Testis (tissue), 3 donors: Measurements from ENCODE around the gene STRIP2. TPM values are rescaled to one million over a fixed set of nuclear protein-coding genes. Genes with fewer than 3 reads are reported as not detected.

Experiments
- DNase-seq: peaks from one replicate; pipeline ENCODE4 v3.0.0-alpha.2; 2019
- H3K27ac ChIP-seq, 2 donors: fragments of 200-600 bp; sonication (generic); one replicate each; pipeline ENCODE4 v1.5.1; 2019
- H3K27me3 ChIP-seq: fragments of 200-600 bp; sonication (generic); one replicate; pipeline ENCODE4 v1.5.1; 2019
- H3K36me3 ChIP-seq: fragments of 200-600 bp; sonication (generic); one replicate; pipeline ENCODE4 v1.5.1; 2017; ENCODE audit warnings: low read depth; ENCODE audit errors: missing control alignments
- H3K4me1 ChIP-seq: fragments of 200-600 bp; sonication (generic); one replicate; pipeline ENCODE4 v1.5.1; 2019
- H3K4me3 ChIP-seq, 2 donors: fragments of 200-600 bp; sonication (generic); one replicate each; pipeline ENCODE4 v1.5.1; 2017 to 2019
- H3K9me3 ChIP-seq: fragments of 200-600 bp; sonication (generic); one replicate; pipeline ENCODE4 v1.5.1; 2017
- POLR2A ChIP-seq: fragments of 450-650 bp; IDR thresholded peaks from one replicate; pipeline ENCODE4 v1.6.1; 2017; ENCODE audit warnings: antibody characterized with exemption, mild to moderate bottlenecking, moderate library complexity
- WGBS, 2 donors: methylation state at CpG; one replicate each; pipeline ENCODE4 v1.1.5; 2018; 5-methylcytosine and 5-hydroxymethylcytosine counted together
- intact Hi-C: fragments of 100-400 bp; cut with DNase I; formaldehyde crosslinking; loops from one replicate; pipeline ENCODE4 v1.15.1; 2023; ENCODE audit warnings: low total_unique reads
- polyA plus RNA-seq: library from polyadenylated mRNA; stranded (reverse); fragments of 350-450 nt; fragmentation: Illumina TruSeq; extraction: RNeasy Lipid Tissue Mini Kit (QIAGEN cat#74804); gene quantifications from one replicate; pipeline ENCODE4 v1.2.3, GENCODE V29; 2014; ENCODE audit warnings: low read depth, low replicate concordance; ENCODE audit not compliant: insufficient read depth
- total RNA-seq, 2 donors: library from RNA; depleted of rRNA; stranded (reverse); fragments of >200 nt; gene quantifications; one replicate each; pipeline ENCODE4 v1.2.3, GENCODE V29; 2016
- TF ChIP-seq, protein P1 (sequence below), 3 experiments: fragments of 450-650 bp in 2 of 3; fragments of 200-600 bp in 1 of 3; sonication (generic) in 1 of 3; IDR thresholded peaks; one replicate each; pipeline ENCODE4 v1.5.1; 2016 to 2019; ENCODE audit warnings: antibody characterized with exemption in 3 of 3, mild to moderate bottlenecking in 2 of 3, moderate library complexity in 1 of 3

STRIP2 gene
- total and polyA plus RNA-seq, 3 donors from 2014 or later: 18.8 to 54.0 (median 25.5) TPM

GRCh38 chr7:129391546-129392171, 42.6 kb upstream of the STRIP2 start:
- TF ChIP-seq POLR2A: no peak
- TF ChIP-seq, protein P1, sequence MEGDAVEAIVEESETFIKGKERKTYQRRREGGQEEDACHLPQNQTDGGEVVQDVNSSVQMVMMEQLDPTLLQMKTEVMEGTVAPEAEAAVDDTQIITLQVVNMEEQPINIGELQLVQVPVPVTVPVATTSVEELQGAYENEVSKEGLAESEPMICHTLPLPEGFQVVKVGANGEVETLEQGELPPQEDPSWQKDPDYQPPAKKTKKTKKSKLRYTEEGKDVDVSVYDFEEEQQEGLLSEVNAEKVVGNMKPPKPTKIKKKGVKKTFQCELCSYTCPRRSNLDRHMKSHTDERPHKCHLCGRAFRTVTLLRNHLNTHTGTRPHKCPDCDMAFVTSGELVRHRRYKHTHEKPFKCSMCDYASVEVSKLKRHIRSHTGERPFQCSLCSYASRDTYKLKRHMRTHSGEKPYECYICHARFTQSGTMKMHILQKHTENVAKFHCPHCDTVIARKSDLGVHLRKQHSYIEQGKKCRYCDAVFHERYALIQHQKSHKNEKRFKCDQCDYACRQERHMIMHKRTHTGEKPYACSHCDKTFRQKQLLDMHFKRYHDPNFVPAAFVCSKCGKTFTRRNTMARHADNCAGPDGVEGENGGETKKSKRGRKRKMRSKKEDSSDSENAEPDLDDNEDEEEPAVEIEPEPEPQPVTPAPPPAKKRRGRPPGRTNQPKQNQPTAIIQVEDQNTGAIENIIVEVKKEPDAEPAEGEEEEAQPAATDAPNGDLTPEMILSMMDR (IDR thresholded peaks at IDR 0.05): no peak
- H3K4me1 ChIP-seq: no peaks in the 10 kb centered on the region
- H3K9me3 ChIP-seq: no peaks in the 10 kb centered on the region
- H3K27ac ChIP-seq: no peak overlapping the region
- intact Hi-C loops: no loop called here
- no peaks in the 10 kb centered on the region for H3K36me3 ChIP-seq
- no peak for DNase-seq
- 83% methylated on average over 2 of the region's 2 CpGs for WGBS, 2 donors
- no peak overlapping the region for H3K4me3 ChIP-seq
- H3K27me3 ChIP-seq: no peaks in the 10 kb centered on the region

DNA sequence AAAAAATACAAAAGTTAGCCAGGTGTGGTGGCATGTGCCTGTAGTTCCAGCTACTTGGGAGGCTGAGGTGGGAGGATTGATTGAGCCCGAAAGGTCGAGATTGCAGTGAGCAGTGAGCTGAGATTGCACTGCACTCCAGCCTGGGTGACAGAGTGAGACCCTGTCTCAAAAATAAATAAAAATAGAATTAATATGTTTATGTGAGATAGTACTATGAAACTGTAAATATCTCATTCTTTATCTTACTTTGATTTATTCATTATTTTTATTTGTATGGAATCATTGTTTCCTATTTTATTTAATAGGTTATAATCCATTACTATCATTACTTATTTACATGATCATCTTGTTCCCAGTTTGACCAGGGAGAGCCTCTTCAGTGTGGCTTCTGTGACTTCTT, 41.0 kb upstream of the STRIP2 start:
- Histone ChIP-seq H3K4me3 (no peak overlapping the region), H3K9me3 (no peaks in the 10 kb centered on the region), H3K36me3 (no peaks in the 10 kb centered on the region), H3K27me3 (no peaks in the 10 kb centered on the region), H3K4me1 (no peaks in the 10 kb centered on the region), H3K27ac (no peak overlapping the region)
- TF ChIP-seq, protein P1 (IDR thresholded peaks at IDR 0.05): no peak
- no peak for TF ChIP-seq POLR2A
- WGBS, 2 donors: 90 to 93% methylated on average over 2 of the region's 2 CpGs
- DNase-seq: no peak
- intact Hi-C loops: no loop called here

GRCh38 chr7:129394101-129394500, 40.1 kb upstream of the STRIP2 start:
- intact Hi-C loops: no loop called here
- H3K36me3 ChIP-seq: no peaks in the 10 kb centered on the region
- no peaks in the 10 kb centered on the region for H3K9me3 ChIP-seq
- TF ChIP-seq, protein P1 (IDR thresholded peaks at IDR 0.05): no peak
- TF ChIP-seq POLR2A: no peak
- no peak overlapping the region for H3K27ac ChIP-seq
- 82 to 89% methylated on average over 4 of the region's 4 CpGs for WGBS, 2 donors
- no peak for DNase-seq
- no peak overlapping the region for H3K4me3 ChIP-seq
- no peaks in the 10 kb centered on the region for H3K27me3 ChIP-seq
- H3K4me1 ChIP-seq: no peaks in the 10 kb centered on the region

DNA sequence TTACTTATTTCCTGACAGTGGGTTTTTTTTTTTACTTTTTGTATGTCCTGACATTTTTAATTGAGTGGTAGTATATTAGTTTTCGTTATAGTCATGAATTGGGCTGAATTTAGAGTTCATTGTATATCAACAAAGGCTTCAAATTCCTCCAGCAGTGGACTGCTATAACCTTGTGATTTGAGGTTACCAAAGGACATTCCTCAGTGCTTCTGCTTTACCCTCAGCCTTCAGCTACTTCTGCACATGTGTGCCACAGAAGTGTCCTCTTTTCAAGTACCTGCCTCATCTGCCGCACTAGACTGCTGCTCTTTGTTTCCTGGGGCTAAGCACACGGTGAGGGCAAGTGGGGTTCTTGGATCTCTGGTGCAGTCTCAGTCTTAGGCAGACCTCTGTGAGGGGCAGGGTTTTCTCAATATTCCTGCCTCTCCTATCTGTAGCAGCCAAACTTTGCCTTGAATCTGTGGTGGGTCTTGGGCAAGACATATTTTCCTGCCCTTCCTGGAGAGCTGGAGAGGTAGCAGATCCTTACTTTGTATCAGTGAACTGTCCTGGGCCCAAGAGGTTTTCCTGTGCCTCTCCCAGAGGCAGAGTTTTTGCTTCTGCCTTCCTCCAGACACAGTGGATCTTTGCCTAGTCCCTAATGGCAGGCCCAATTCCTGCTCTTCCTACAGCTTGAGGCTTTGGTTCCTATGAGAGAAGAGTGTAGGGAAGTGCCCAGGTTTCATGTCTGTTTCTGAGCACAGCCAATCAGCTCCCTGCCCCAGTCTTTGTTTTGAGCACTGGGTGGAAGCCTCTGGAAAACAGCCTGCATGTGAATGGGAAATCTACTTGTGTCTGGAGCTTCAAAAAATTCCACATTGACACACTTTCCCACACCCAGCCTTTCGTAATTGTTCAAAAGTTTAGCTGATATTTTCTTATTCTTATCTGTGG, 39.0 kb upstream of the STRIP2 start:
- H3K9me3 ChIP-seq: no peaks in the 10 kb centered on the region
- no peak overlapping the region for H3K4me3 ChIP-seq
- DNase-seq: no peak
- H3K27ac ChIP-seq: no peak overlapping the region
- intact Hi-C loops: no loop called here
- H3K4me1 ChIP-seq: no peaks in the 10 kb centered on the region
- no peaks in the 10 kb centered on the region for H3K36me3 ChIP-seq
- no peaks in the 10 kb centered on the region for H3K27me3 ChIP-seq
- 88 to 90% methylated on average over 4 of the region's 4 CpGs for WGBS, 2 donors
- no peak for TF ChIP-seq POLR2A
- TF ChIP-seq, protein P1 (IDR thresholded peaks at IDR 0.05): no peak
